Stomach (tissue), 9 donors: ENCODE measurements around the gene STK32A. TPM values are rescaled to one million over a fixed set of nuclear protein-coding genes. Genes with fewer than 3 reads are reported as not detected.

Experiments used
- DNase-seq, 2 donors: peaks; one replicate each; pipeline versions ENCODE4 v3.0.0 to v3.0.0-alpha.2; 2013 to 2019
- H3K27ac ChIP-seq, 5 donors: fragments of 200-600 bp in 4 of 5; sonication (generic) in 4 of 5; one replicate each; pipeline ENCODE4 v1.5.1; 2013 to 2019; ENCODE audit warnings: mild to moderate bottlenecking in 1 of 5, moderate library complexity in 1 of 5
- H3K27me3 ChIP-seq, 3 donors: fragments of 200-600 bp; sonication (generic); one replicate each; pipeline ENCODE4 v1.5.1; 2017 to 2019; ENCODE audit warnings: mixed run types in 1 of 3
- H3K36me3 ChIP-seq, 4 donors: fragments of 200-600 bp; sonication (generic); 1 replicate in 3 of 4; 2 replicates in 1 of 4; pipeline ENCODE4 v1.5.1; 2016 to 2019
- H3K4me1 ChIP-seq, 4 donors: fragments of 200-600 bp; sonication (generic); one replicate each; pipeline ENCODE4 v1.5.1; 2016 to 2019
- H3K4me3 ChIP-seq, 4 donors: fragments of 200-600 bp; sonication (generic) in 3 of 4; one replicate each; pipeline ENCODE4 v1.5.1; 2016 to 2019; ENCODE audit warnings: mild to moderate bottlenecking in 1 of 4
- H3K9me3 ChIP-seq, 4 donors: fragments of 200-600 bp; sonication (generic); one replicate each; pipeline ENCODE4 v1.5.1; 2016 to 2019
- CTCF ChIP-seq, 7 experiments: fragments of 450-650 bp in 4 of 7; fragments of 200-600 bp in 3 of 7; sonication (generic) in 3 of 7; IDR thresholded peaks; one replicate each; pipeline ENCODE4 v1.5.1; 2016 to 2019; ENCODE audit warnings: antibody characterized with exemption in 7 of 7, control low read depth in 2 of 7, mild to moderate bottlenecking in 1 of 7
- EP300 ChIP-seq: sonication (generic); formaldehyde crosslinking; IDR thresholded peaks from one replicate; pipeline ENCODE4 v1.6.1; 2017; ENCODE audit warnings: antibody characterized with exemption
- POLR2A ChIP-seq, 4 donors: fragments of 450-650 bp; IDR thresholded peaks; one replicate each; pipeline ENCODE4 v1.6.1; 2016; ENCODE audit warnings: antibody characterized with exemption in 4 of 4, control low read depth in 2 of 4, mild to moderate bottlenecking in 1 of 4, moderate library complexity in 1 of 4
- POLR2AphosphoS5 ChIP-seq, 3 donors: sonication (generic); formaldehyde crosslinking; IDR thresholded peaks; one replicate each; pipeline ENCODE4 v1.6.1; 2016; ENCODE audit warnings: antibody characterized with exemption in 3 of 3
- WGBS, 5 donors: extraction: QIAGEN DNeasy Blood & Tissue Kit in 3 of 5; methylation state at CpG; one replicate each; pipeline versions ENCODE4 v1.1.5 to v1.1.7; 2013 to 2018; 5-methylcytosine and 5-hydroxymethylcytosine counted together
- intact Hi-C: fragments of 100-400 bp; cut with DNase I; formaldehyde crosslinking; loops from one replicate; pipeline ENCODE4 v1.15.1; 2023; ENCODE audit warnings: low total_unique reads
- polyA plus RNA-seq, 3 donors: library from polyadenylated mRNA; stranded (reverse); fragments of 200-250 nt; gene quantifications; one replicate each; pipeline ENCODE4 v1.2.3, GENCODE V29; 2013
- total RNA-seq, 5 donors: library from RNA; depleted of rRNA; stranded (reverse); fragments of >200 nt; gene quantifications; one replicate each; pipeline versions ENCODE4 v1.1.0 to v1.2.3, GENCODE V29; 2014 to 2016
- donor health status: healthy with polysubstance abuse.
- donor health status: Bipolar disorder and iron deficiency.
- donor health status: healthy.

Gene STK32A
- total and polyA plus RNA-seq, 8 donors = 0.48 to 29.7 (median 0.62) TPM

DNA sequence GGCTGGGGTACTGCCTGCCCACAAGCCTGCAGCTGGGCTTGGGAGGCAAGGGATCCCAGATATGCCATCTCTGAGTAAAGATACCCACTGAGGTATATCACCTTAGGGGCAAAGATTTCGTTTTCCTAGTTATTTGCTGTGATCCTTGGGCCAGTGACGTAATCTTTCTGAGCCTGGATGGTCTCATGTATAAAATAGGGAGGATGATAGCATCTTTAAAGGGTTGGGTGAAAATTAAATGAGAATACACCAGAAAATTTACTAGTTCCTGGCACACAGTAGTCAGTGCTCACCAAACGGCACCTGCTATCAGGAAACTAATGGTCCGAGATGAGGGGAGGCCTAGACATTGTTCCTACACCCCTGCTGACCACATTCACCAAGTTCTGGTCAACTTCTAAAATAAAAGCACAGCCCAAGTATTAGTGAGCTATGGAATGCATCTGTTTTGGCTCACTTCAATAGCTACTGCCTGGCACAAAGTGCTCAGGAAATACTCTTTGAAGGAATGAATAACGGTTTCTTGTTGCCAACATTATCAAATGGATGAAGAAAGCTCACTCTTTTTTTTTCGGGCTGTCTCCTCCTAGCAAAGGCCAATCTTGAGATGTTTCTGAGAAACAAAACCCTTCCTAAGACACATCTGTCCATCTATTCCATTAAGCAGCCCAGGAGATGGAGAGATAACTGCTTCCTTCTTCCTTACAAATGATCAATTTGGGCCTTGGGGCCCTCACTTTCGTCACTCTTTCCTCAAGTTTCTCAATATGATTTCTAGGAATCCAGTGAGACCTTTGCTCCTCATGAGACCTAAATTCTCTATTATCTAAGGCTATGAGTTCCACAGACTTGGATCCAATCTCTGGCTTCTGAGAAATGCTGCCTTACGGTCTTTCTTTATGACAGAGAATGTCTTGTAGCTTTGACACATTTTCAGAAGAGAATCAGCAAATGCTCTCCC lies 176.8 kb downstream of the STK32A start:
- 67 to 85% (median 71%) methylated on average over 8 of the region's 8 CpGs for WGBS, 5 donors
- peaks cover 0 to 22% (median 13%) of the 10 kb centered on the region in 4 donors for H3K4me1 ChIP-seq
- no peaks in the 10 kb centered on the region for H3K27me3 ChIP-seq
- DNase-seq = peak in 1 of 2 donors; percentile 26
- peak overlapping the region in 4 of 5 donors; percentile 57 to 90 (median 67) for H3K27ac ChIP-seq
- TF ChIP-seq EP300 (no peak), CTCF (IDR thresholded peaks at IDR 0.05) (no peak), POLR2AphosphoS5 (IDR thresholded peaks at IDR 0.05) (no peak), POLR2A (IDR thresholded peaks at IDR 0.05) (no peak)
- H3K36me3 ChIP-seq = peaks cover 0 to 16% (median 4%) of the 10 kb centered on the region in 4 donors
- no peak overlapping the region for H3K4me3 ChIP-seq
- H3K9me3 ChIP-seq = no peaks in the 10 kb centered on the region
- intact Hi-C loops = no loop called here

DNA sequence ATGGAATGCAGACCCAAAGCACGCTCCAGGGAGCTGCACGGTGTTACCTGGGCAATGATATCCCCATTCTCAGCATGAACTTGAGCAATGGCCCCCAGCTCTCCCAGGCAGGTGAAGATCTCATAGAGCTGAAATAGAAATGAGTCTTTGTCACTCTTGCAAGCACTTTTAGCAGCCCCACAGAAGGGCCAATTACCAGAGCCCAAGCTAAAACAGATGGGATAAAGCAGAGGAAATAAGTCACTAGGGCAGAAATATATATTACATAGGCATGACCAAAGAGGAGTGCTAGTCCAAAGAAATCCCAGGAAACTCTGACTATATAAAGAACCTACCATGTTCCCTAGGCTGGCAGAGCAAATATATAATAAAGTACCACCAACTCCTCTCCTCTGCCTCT lies 177.7 kb downstream of the STK32A start:
- WGBS, 5 donors = 87 to 98% (median 95%) methylated on average over 2 of the region's 2 CpGs
- H3K27me3 ChIP-seq = no peaks in the 10 kb centered on the region
- H3K36me3 ChIP-seq = peaks cover 0 to 16% (median 2%) of the 10 kb centered on the region in 4 donors
- intact Hi-C loops = no loop called here
- H3K4me1 ChIP-seq = peaks cover 8 to 30% (median 15%) of the 10 kb centered on the region in 4 donors
- peak overlapping the region in 3 of 5 donors; percentile 64 to 90 (median 70) for H3K27ac ChIP-seq
- DNase-seq = no peak
- no peaks in the 10 kb centered on the region for H3K9me3 ChIP-seq
- TF ChIP-seq POLR2A (IDR thresholded peaks at IDR 0.05) (no peak), POLR2AphosphoS5 (IDR thresholded peaks at IDR 0.05) (no peak), CTCF (IDR thresholded peaks at IDR 0.05) (no peak), EP300 (no peak)
- no peak overlapping the region for H3K4me3 ChIP-seq

- peaks cover 0 to 16% (median 1%) of the 10 kb centered on the region in 4 donors for H3K36me3 ChIP-seq
- intact Hi-C loops = no loop called here
- DNase-seq = no peak
- no peak overlapping the region for H3K4me3 ChIP-seq
- no peaks in the 10 kb centered on the region for H3K27me3 ChIP-seq
- no peak for TF ChIP-seq CTCF (IDR thresholded peaks at IDR 0.05)
- no peak for TF ChIP-seq EP300
- H3K4me1 ChIP-seq = peaks cover 9 to 36% (median 21%) of the 10 kb centered on the region in 4 donors
- peak overlapping the region in 3 of 5 donors; percentile 16 to 90 (median 70) for H3K27ac ChIP-seq
- WGBS, 5 donors = 66 to 88% (median 80%) methylated on average over 2 to 3 of the region's 3 CpGs
- H3K9me3 ChIP-seq = no peaks in the 10 kb centered on the region
Measured at GRCh38 chr5:147413266-147413665, 178.4 kb downstream of the STK32A start.

- Histone ChIP-seq H3K4me1 (peaks cover 9 to 38% (median 21%) of the 10 kb centered on the region in 4 donors), H3K27ac (peak overlapping the region in 3 of 5 donors; percentile 59 to 76 (median 75)), H3K27me3 (no peaks in the 10 kb centered on the region), H3K9me3 (no peaks in the 10 kb centered on the region), H3K4me3 (no peak overlapping the region), H3K36me3 (peaks cover 0 to 16% (median 0%) of the 10 kb centered on the region in 4 donors)
- TF ChIP-seq CTCF (IDR thresholded peaks at IDR 0.05) (no peak), POLR2A (IDR thresholded peaks at IDR 0.05) (no peak), POLR2AphosphoS5 (IDR thresholded peaks at IDR 0.05) (no peak), EP300 (no peak)
- DNase-seq = no peak
- 73 to 92% (median 86%) methylated on average over 3 of the region's 3 CpGs for WGBS, 5 donors
- intact Hi-C loops = no loop called here
Measured at GRCh38 chr5:147415651-147416050, 180.8 kb downstream of the STK32A start.
